Measurements from ENCODE around the gene ITIH4.

The ITIH4 gene

GRCh38 chr3:52791366-52791765 is 39.1 kb downstream of the ITIH4 start (continued):
- TF ChIP-seq BCL11A (tag by site-specific recombination; IDR thresholded peaks at IDR 0.05; ENCODE audit: low read depth) = no peak
- TF ChIP-seq ZNF114 (tag by site-specific recombination; IDR thresholded peaks at IDR 0.05) = no peak

- TF ChIP-seq KLF9 (tag by site-specific recombination; IDR thresholded peaks at IDR 0.05; ENCODE audit: low read depth) (no peak), ZFP41 (tag by site-specific recombination; IDR thresholded peaks at IDR 0.05; ENCODE audit: borderline replicate concordance) (no peak), ZNF274 (IDR thresholded peaks at IDR 0.05; ENCODE audit: low read length) (no peak), ZNF274 (tag by site-specific recombination; IDR thresholded peaks at IDR 0.05; ENCODE audit: borderline replicate concordance) (no peak), ZNF24 (tag by site-specific recombination; IDR thresholded peaks at IDR 0.05) (no peak)
- H3K9me3 ChIP-seq (ENCODE audit: control insufficient read depth, insufficient read depth, low read depth, low read length) = no peaks in the 10 kb centered on the region
- no peaks in the 10 kb centered on the region for H3K4me1 ChIP-seq (ENCODE audit: control insufficient read depth, insufficient read depth, low read length)
- no peak overlapping the region for H3K4me3 ChIP-seq (ENCODE audit: low read depth, low read length)
- POLR2A ChIA-PET = no interaction called here
- no peaks in the 10 kb centered on the region for H3K36me3 ChIP-seq (ENCODE audit: control insufficient read depth in 2 of 2, insufficient read depth in 1 of 2, low read length in 2 of 2)
- no peak overlapping the region for H3K27ac ChIP-seq (ENCODE audit: extremely low read depth, low read depth, low read length)
- CTCF ChIA-PET = interaction anchor here (0.6 to 1.5 kb wide), 2 partner anchors 8 to 93 kb away, joined by 3 to 5 read pairs; no protein-coding TSS in a partner anchor
Measured at GRCh38 chr3:52790741-52791140, 39.7 kb downstream of the ITIH4 start.

GRCh38 chr3:52790337-52790736 is 40.1 kb downstream of the ITIH4 start:
- no peak overlapping the region for H3K27ac ChIP-seq (ENCODE audit: extremely low read depth, low read depth, low read length)
- ChIA-PET POLR2A (no interaction called here), CTCF (interaction anchor here (1.5 kb wide), 1 partner anchor 8 kb away, joined by 5 read pairs; no protein-coding TSS in a partner anchor)
- H3K36me3 ChIP-seq (ENCODE audit: control insufficient read depth in 2 of 2, insufficient read depth in 1 of 2, low read length in 2 of 2) = no peaks in the 10 kb centered on the region
- no peaks in the 10 kb centered on the region for H3K9me3 ChIP-seq (ENCODE audit: control insufficient read depth, insufficient read depth, low read depth, low read length)
- peak; percentile 72; the same call in 1 of the 2 replicates for TF ChIP-seq ZNF768 (tag by site-specific recombination; IDR thresholded peaks at IDR 0.05)
- TF ChIP-seq SP3 (tag by site-specific recombination; IDR thresholded peaks at IDR 0.05) = no peak
- no peak overlapping the region for H3K4me3 ChIP-seq (ENCODE audit: low read depth, low read length)
- H3K4me1 ChIP-seq (ENCODE audit: control insufficient read depth, insufficient read depth, low read length) = no peaks in the 10 kb centered on the region

- H3K27ac ChIP-seq (ENCODE audit: extremely low read depth, low read depth, low read length) = no peak overlapping the region
- TF ChIP-seq ZSCAN18 (tag by site-specific recombination; IDR thresholded peaks at IDR 0.05) (no peak), ZNF837 (tag by site-specific recombination; IDR thresholded peaks at IDR 0.05) (no peak)
- no peaks in the 10 kb centered on the region for H3K4me1 ChIP-seq (ENCODE audit: control insufficient read depth, insufficient read depth, low read length)
- ChIA-PET CTCF (interaction anchor here (1.5 kb wide), 1 partner anchor 9 kb away, joined by 5 read pairs; no protein-coding TSS in a partner anchor), POLR2A (no interaction called here)
- no peaks in the 10 kb centered on the region for H3K9me3 ChIP-seq (ENCODE audit: control insufficient read depth, insufficient read depth, low read depth, low read length)
- H3K4me3 ChIP-seq (ENCODE audit: low read depth, low read length) = no peak overlapping the region
- no peaks in the 10 kb centered on the region for H3K36me3 ChIP-seq (ENCODE audit: control insufficient read depth in 2 of 2, insufficient read depth in 1 of 2, low read length in 2 of 2)
Measured at GRCh38 chr3:52789746-52790040, 40.8 kb downstream of the ITIH4 start.

GRCh38 chr3:52788890-52789745 is 41.4 kb downstream of the ITIH4 start:
- H3K4me3 ChIP-seq (ENCODE audit: low read depth, low read length) = no peak overlapping the region
- no peaks in the 10 kb centered on the region for H3K36me3 ChIP-seq (ENCODE audit: control insufficient read depth in 2 of 2, insufficient read depth in 1 of 2, low read length in 2 of 2)
- CTCF ChIA-PET = interaction anchor here (1.5 kb wide), 1 partner anchor 10 kb away, joined by 5 read pairs; no protein-coding TSS in a partner anchor
- H3K4me1 ChIP-seq (ENCODE audit: control insufficient read depth, insufficient read depth, low read length) = no peaks in the 10 kb centered on the region
- H3K9me3 ChIP-seq (ENCODE audit: control insufficient read depth, insufficient read depth, low read depth, low read length) = no peaks in the 10 kb centered on the region
- no peak overlapping the region for H3K27ac ChIP-seq (ENCODE audit: extremely low read depth, low read depth, low read length)
- POLR2A ChIA-PET = no interaction called here
- TF ChIP-seq KLF1 (tag by site-specific recombination; IDR thresholded peaks at IDR 0.05) (no peak), ZNF239 (tag by site-specific recombination; IDR thresholded peaks at IDR 0.05) (no peak), ATF2 (tag by site-specific recombination; IDR thresholded peaks at IDR 0.05; ENCODE audit: low read depth) (no peak), ZSCAN16 (tag by site-specific recombination; IDR thresholded peaks at IDR 0.05) (no peak), ZFHX2 (tag by site-specific recombination; conservative IDR thresholded peaks at IDR 0.05) (no peak)

Measured in HEK293 (cell line).